Bronchial epithelial cell (primary cell): ENCODE measurements around the gene KDM4C. TPM values are rescaled to one million over a fixed set of nuclear protein-coding genes. Genes with fewer than 3 reads are reported as not detected.

Source experiments
- DNase-seq: peaks from one replicate; pipeline ENCODE4 v3.0.0-alpha.2; 2010; ENCODE audit warnings: low read depth
- FAIRE-seq: peaks from 2 replicates; lab custom pipeline; 2011; peaks lifted over from hg19 to GRCh38; lab: Jason Lieb, UNC
- H3K27me3 ChIP-seq: 2 replicates; pipeline ENCODE4 v1.5.1; 2011; ENCODE audit warnings: low read length; ENCODE audit not compliant: control insufficient read depth, insufficient read depth
- H3K36me3 ChIP-seq: 2 replicates; pipeline ENCODE4 v1.5.1; 2011; ENCODE audit warnings: low read length; ENCODE audit not compliant: control insufficient read depth, insufficient read depth
- H3K4me3 ChIP-seq: 2 replicates; pipeline ENCODE4 v1.5.1; 2011; ENCODE audit warnings: mild to moderate bottlenecking, low read depth, low read length, control low read depth
- total RNA-seq: library from RNA; depleted of rRNA; stranded (reverse); fragments of >200 nt; gene quantifications from 2 replicates; pipeline ENCODE4 v1.2.1, GENCODE V29; 2014
- TF ChIP-seq, protein P1 (sequence below): IDR thresholded peaks from 2 replicates; pipeline ENCODE4 v1.5.1; 2011; ENCODE audit warnings: mild to moderate bottlenecking, moderate library complexity, low read length, control low read depth, inconsistent platforms; ENCODE audit not compliant: insufficient read depth, severe bottlenecking

The KDM4C gene
- total RNA-seq, 1 donor from 2014 or later: 36.6 TPM

DNA sequence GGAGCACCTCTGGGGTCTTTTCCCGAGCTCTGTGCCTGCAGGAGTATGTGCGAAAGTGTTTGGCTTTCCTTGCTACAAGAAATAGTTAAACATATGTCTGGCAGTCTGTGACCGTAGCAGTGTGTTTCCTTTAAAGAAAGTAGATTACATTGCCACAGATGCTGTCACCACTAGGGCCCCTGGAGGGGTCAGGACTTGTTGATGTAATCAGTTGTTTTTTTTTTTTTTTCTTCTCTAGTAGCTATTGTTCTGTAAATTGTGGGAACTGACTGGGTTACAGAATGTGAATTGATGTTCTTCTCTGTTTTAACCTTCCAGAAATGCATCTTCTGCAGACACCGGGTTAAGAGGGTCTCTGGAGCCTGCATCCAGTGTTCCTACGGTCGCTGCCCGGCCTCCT, 345.6 kb downstream of the KDM4C start:
- no peak for FAIRE-seq
- no peaks in the 10 kb centered on the region for H3K27me3 ChIP-seq
- TF ChIP-seq, protein P1, sequence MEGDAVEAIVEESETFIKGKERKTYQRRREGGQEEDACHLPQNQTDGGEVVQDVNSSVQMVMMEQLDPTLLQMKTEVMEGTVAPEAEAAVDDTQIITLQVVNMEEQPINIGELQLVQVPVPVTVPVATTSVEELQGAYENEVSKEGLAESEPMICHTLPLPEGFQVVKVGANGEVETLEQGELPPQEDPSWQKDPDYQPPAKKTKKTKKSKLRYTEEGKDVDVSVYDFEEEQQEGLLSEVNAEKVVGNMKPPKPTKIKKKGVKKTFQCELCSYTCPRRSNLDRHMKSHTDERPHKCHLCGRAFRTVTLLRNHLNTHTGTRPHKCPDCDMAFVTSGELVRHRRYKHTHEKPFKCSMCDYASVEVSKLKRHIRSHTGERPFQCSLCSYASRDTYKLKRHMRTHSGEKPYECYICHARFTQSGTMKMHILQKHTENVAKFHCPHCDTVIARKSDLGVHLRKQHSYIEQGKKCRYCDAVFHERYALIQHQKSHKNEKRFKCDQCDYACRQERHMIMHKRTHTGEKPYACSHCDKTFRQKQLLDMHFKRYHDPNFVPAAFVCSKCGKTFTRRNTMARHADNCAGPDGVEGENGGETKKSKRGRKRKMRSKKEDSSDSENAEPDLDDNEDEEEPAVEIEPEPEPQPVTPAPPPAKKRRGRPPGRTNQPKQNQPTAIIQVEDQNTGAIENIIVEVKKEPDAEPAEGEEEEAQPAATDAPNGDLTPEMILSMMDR: no peak

DNA sequence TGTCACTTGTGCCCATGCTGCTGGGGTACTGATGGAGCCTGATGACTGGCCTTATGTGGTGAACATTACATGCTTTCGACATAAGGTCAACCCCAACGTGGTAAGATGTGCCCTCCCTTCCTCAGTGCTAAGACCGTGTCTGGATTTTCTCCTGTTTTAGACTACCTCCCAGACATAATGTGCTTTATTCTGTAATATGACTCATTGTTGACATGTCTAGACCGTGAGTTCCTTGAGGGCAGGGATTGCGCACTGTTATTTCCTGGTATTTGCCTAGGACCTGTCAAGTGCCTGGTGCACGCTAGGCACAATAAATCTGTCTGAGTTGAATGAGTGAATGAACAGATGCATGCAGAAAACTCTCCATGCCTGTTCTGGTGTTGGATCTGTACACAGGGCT, 346.0 kb downstream of the KDM4C start:
- Histone ChIP-seq H3K36me3 (peaks cover 5% of the 10 kb centered on the region), H3K27me3 (no peaks in the 10 kb centered on the region), H3K4me3 (no peak overlapping the region)
- TF ChIP-seq, protein P1: no peak
- DNase-seq (peak; percentile 74), FAIRE-seq (peak; percentile 40)

More for the DNA sequence above, 345.6 kb downstream of the KDM4C start:
- no peak overlapping the region for H3K4me3 ChIP-seq
- peaks cover 5% of the 10 kb centered on the region for H3K36me3 ChIP-seq
- DNase-seq: no peak

DNA sequence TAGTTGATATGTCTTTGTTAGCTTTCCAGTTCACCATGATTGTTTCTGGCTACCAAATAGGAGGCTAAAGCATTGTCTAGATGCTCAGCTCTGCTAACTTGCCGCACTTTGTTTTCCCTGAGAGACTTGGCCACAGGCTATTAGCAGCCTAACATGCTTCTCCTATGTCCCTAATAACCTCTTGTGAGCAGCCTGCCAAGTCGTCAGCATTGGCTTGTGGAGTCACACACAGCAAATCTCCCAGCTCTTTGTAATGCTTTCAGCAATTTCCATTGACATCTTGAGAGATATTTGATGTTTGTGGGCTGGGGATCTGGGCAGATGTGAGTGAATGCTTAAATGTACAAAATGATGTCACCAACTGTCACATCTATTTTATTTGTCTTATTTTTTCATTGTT, 346.9 kb downstream of the KDM4C start:
- FAIRE-seq: peak; percentile 36
- TF ChIP-seq, protein P1: no peak

DNA sequence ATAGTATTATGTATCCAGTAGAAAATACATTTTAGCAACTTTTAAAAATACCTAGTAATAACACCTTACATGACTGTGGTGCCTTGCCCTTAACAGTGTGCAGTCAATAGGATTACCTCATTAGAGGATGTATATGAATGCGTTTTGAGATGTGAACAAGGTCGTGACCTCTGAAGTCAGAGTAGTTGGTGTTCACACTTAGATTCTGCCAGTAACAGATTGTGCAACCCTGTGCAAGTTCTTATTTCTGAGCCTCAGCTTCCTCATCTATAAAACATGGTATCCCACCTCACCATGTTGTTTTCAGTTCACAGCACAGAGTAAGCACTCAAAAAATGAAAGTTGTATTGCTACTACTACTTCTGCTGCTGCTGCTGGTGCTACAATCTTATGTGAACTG, 347.3 kb downstream of the KDM4C start:
- Histone ChIP-seq H3K4me3 (no peak overlapping the region), H3K27me3 (no peaks in the 10 kb centered on the region), H3K36me3 (peaks cover 5% of the 10 kb centered on the region)
- TF ChIP-seq, protein P1: no peak
- DNase-seq (no peak), FAIRE-seq (no peak)

More for the DNA sequence above, 346.9 kb downstream of the KDM4C start:
- H3K27me3 ChIP-seq: no peaks in the 10 kb centered on the region
- H3K36me3 ChIP-seq: peaks cover 5% of the 10 kb centered on the region
- DNase-seq: no peak
- H3K4me3 ChIP-seq: no peak overlapping the region

DNA sequence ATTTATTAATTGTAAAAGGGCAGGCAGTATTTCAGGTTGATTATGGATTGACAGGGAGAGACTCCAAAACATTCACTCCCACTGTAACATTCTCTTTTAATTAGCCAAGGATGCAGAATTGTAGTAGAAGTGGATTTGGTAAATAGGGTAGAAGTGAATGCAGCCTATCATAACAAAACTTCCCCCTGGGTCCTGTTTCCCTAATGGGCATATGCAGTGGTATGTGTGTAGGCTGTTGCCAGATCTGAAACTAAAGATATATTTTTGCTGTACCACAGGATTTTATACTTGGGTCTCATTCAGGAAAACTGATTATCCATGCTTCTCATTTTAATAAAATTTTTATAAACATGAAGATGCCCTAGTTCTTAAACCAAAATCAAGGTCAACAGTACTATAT, 351.2 kb downstream of the KDM4C start:
- no peak for FAIRE-seq
- TF ChIP-seq, protein P1: no peak

DNA sequence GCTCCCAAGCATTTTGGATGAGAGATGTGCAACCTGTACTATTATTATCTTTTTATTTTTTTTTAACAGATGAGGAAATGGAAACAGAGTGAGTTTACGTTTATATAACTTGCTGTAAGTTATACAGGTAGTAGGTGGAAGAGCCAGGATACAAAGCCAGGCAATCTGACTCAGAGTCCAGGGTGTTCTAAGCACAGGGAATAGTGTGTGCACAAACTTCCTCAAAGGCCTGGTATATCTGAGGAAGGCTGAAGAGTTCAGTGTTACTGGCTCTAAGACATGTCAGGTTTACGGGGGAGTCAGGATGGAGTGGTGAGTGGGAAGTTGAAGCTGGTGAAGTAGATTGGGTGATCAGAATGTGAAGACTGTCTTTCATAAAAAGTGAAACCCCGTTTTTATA, 353.6 kb downstream of the KDM4C start:
- Histone ChIP-seq H3K36me3 (no peaks in the 10 kb centered on the region), H3K27me3 (no peaks in the 10 kb centered on the region), H3K4me3 (no peak overlapping the region)
- DNase-seq: no peak
- TF ChIP-seq, protein P1: no peak
- no peak for FAIRE-seq

More for the DNA sequence above, 351.2 kb downstream of the KDM4C start:
- no peak for DNase-seq
- H3K27me3 ChIP-seq: no peaks in the 10 kb centered on the region
- no peak overlapping the region for H3K4me3 ChIP-seq
- peaks cover under 1% of the 10 kb centered on the region for H3K36me3 ChIP-seq
